ENCODE measurements around the gene KCNQ2. TPM values are rescaled to one million over a fixed set of nuclear protein-coding genes. Genes with fewer than 3 reads are reported as not detected.

KCNQ2 gene
- total RNA-seq, 1 experiment from 2014 or later: 0.38 TPM

DNA sequence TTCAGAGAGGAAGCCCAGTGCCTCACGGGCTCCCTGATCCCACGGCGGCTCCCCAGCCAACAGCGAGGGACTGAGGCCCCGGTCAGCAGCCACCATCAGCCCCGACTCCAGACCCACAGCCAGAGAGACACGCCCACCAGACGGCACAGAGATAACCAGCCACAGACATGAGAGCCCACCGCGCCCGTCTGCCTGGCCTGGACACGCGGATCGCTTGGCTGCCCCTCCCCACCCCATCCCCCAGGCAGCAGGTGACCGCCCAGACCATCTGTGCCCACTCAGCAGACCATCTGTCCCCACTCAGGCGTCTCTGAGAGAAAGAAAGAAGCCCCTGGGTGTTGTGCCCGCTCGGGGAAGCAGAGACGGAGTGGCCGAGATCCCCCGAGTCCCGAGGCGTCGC lies 55.8 kb downstream of the KCNQ2 start:
- CTCF ChIA-PET: no interaction called here

DNA sequence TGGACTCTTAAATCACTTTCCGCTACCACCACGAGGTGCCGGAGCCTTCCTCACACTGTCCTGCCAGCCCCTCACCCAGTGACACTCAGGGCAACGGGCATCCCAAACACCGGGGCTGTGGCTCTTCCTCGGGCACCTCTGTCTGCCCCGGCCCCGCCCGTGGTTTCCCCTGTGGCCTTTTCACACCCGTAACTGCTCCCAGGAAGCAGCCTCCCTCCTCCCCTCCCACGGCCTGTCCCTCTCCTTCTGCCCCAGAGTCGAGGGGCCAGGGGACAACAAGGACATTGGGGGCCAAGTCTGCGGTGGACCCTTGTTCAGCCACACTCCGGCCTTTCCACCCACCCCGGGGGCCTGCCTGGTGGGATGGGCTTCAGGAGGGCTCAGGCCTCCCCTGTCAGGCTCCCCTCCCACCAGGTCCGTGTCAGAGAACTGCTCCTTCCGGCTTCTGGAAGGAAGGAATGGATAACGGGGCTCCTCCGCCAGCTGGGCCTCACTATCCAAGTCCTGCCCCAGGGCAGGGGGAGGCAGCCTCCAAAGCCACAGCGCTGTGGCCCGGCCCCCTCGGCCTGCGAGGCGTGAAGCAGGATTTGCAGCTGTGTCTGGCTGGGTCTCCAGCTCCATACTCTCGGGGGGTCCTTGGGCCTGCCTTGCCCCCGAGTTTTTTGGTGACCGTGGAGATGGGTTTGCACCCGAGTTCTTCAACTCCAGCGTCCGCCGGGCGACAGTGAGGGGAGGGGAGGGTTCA lies 56.6 kb downstream of the KCNQ2 start:
- intact Hi-C loops (cut with micrococcal nuclease; ENCODE audit: unreplicated experiment): no loop called here
- TF ChIP-seq, protein P1, sequence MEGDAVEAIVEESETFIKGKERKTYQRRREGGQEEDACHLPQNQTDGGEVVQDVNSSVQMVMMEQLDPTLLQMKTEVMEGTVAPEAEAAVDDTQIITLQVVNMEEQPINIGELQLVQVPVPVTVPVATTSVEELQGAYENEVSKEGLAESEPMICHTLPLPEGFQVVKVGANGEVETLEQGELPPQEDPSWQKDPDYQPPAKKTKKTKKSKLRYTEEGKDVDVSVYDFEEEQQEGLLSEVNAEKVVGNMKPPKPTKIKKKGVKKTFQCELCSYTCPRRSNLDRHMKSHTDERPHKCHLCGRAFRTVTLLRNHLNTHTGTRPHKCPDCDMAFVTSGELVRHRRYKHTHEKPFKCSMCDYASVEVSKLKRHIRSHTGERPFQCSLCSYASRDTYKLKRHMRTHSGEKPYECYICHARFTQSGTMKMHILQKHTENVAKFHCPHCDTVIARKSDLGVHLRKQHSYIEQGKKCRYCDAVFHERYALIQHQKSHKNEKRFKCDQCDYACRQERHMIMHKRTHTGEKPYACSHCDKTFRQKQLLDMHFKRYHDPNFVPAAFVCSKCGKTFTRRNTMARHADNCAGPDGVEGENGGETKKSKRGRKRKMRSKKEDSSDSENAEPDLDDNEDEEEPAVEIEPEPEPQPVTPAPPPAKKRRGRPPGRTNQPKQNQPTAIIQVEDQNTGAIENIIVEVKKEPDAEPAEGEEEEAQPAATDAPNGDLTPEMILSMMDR (IDR thresholded peaks at IDR 0.05; ENCODE audit: unreplicated experiment): no peak
- no peaks in the 10 kb centered on the region for H3K4me1 Mint-ChIP-seq (ENCODE audit: low read depth, unreplicated experiment)
- DNase-seq: no peak
- peaks cover 100% of the 10 kb centered on the region for H3K27me3 Mint-ChIP-seq (ENCODE audit: unreplicated experiment)
- H3K36me3 Mint-ChIP-seq (ENCODE audit: insufficient read depth, unreplicated experiment): no peaks in the 10 kb centered on the region
- H3K4me3 Mint-ChIP-seq (ENCODE audit: low read depth, unreplicated experiment): no peak overlapping the region
- no TSS peak for BruUV-seq (replicated peaks)
- no peak overlapping the region for H3K27ac Mint-ChIP-seq (ENCODE audit: unreplicated experiment)
- CTCF ChIA-PET: no interaction called here
- H3K9me3 Mint-ChIP-seq (ENCODE audit: low read depth, unreplicated experiment): no peaks in the 10 kb centered on the region

More for the DNA sequence above, 55.8 kb downstream of the KCNQ2 start:
- Mint-ChIP-seq H3K27me3 (ENCODE audit: unreplicated experiment) (peaks cover 100% of the 10 kb centered on the region), H3K4me3 (ENCODE audit: low read depth, unreplicated experiment) (no peak overlapping the region), H3K9me3 (ENCODE audit: low read depth, unreplicated experiment) (no peaks in the 10 kb centered on the region), H3K4me1 (ENCODE audit: low read depth, unreplicated experiment) (no peaks in the 10 kb centered on the region), H3K27ac (ENCODE audit: unreplicated experiment) (no peak overlapping the region), H3K36me3 (ENCODE audit: insufficient read depth, unreplicated experiment) (no peaks in the 10 kb centered on the region)
- no peak for DNase-seq
- TF ChIP-seq, protein P1 (IDR thresholded peaks at IDR 0.05; ENCODE audit: unreplicated experiment): no peak
- BruUV-seq (replicated peaks): no TSS peak
- intact Hi-C loops (cut with micrococcal nuclease; ENCODE audit: unreplicated experiment): no loop called here

DNA sequence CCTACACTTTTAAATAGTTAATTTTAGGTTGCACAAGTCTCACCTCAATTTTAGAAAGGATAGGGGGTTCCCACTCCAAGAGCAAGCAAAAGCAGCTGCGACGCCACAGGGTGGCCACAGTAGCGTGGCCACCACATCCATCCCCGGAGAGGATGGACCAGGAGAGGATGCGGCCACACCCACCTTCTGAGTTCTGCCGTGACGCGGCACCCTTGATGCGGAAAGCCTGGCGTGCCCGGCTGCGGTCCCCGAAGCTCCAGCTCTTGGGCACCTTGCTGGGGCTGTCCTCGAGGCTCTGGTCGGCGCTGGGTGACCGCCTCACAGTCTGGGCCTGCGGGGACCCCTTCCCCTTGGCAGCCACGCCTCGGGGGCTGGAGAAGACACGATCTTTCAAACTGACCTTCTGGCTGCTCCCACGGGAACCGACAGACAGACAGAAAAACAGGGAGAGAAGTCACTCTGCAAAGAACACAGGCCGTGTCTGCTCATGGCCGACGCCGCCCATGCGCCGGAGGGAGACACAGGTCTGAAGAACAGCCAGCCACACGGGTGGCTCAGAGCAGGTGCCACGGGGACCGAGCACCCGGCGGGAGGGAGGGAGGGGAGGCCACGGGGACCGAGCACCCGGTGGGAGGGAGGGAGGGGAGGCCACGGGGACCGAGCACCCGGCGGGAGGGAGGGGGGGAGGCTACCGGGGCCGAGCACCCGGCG lies 57.6 kb downstream of the KCNQ2 start:
- peaks cover 96% of the 10 kb centered on the region for H3K27me3 Mint-ChIP-seq (ENCODE audit: unreplicated experiment)
- intact Hi-C loops (cut with micrococcal nuclease; ENCODE audit: unreplicated experiment): no loop called here
- H3K9me3 Mint-ChIP-seq (ENCODE audit: low read depth, unreplicated experiment): no peaks in the 10 kb centered on the region
- CTCF ChIA-PET: no interaction called here
- H3K36me3 Mint-ChIP-seq (ENCODE audit: insufficient read depth, unreplicated experiment): no peaks in the 10 kb centered on the region
- H3K4me1 Mint-ChIP-seq (ENCODE audit: low read depth, unreplicated experiment): no peaks in the 10 kb centered on the region
- no peak overlapping the region for H3K27ac Mint-ChIP-seq (ENCODE audit: unreplicated experiment)
- DNase-seq: no peak
- BruUV-seq (replicated peaks): no TSS peak
- no peak overlapping the region for H3K4me3 Mint-ChIP-seq (ENCODE audit: low read depth, unreplicated experiment)
- TF ChIP-seq, protein P1 (IDR thresholded peaks at IDR 0.05; ENCODE audit: unreplicated experiment): no peak

DNA sequence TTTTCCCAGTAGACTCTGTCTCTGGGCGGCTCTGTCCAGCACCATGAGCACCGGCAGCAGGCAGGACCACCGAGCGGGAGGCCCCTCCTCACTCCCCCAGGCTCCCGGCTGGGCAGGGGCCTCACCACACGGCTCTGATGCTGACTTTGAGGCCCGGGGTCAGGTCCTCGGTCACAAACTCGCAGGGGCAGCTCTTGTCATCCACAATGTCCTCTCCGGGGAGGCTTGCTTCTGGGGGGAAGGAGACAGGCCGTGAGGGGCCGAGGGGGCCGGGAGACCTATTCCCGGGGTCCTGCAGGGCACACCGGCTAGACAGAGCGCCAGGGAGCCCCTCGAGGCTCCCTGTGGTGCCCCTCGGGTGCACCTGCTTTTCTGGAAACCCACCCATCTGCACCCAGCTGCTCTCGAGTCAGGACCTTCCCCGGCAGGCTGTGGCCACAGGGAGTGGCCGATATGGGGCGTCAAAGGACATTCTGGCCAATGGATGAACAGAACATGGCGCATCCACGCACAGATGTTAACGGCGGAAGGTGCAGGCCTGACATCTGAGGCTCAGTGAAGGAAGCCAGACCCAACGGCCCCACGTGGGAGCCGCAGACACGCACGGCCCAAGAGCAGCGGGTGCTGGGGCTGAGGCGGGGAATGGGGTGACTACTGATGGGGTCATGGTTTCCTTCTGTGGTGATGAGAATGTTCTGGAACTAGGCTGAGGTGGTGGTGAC lies 58.3 kb downstream of the KCNQ2 start:
- H3K27me3 Mint-ChIP-seq (ENCODE audit: unreplicated experiment): peaks cover 88% of the 10 kb centered on the region
- no TSS peak for BruUV-seq (replicated peaks)

More for the DNA sequence above, 58.3 kb downstream of the KCNQ2 start:
- TF ChIP-seq, protein P1 (IDR thresholded peaks at IDR 0.05; ENCODE audit: unreplicated experiment): no peak
- H3K4me3 Mint-ChIP-seq (ENCODE audit: low read depth, unreplicated experiment): no peak overlapping the region
- H3K27ac Mint-ChIP-seq (ENCODE audit: unreplicated experiment): no peak overlapping the region
- no peaks in the 10 kb centered on the region for H3K36me3 Mint-ChIP-seq (ENCODE audit: insufficient read depth, unreplicated experiment)
- no peaks in the 10 kb centered on the region for H3K4me1 Mint-ChIP-seq (ENCODE audit: low read depth, unreplicated experiment)
- intact Hi-C loops (cut with micrococcal nuclease; ENCODE audit: unreplicated experiment): no loop called here
- CTCF ChIA-PET: no interaction called here
- no peak for DNase-seq
- H3K9me3 Mint-ChIP-seq (ENCODE audit: low read depth, unreplicated experiment): no peaks in the 10 kb centered on the region
